ENCODE results near the gene ABHD8.

ABHD8 gene

GRCh38 chr19:17333611-17334413 lies 30.6 kb upstream of the ABHD8 start:
- peak in 4 of 5 experiments; percentile 41 to 95 (median 64) for DNase-seq

- peak in 3 of 5 experiments; percentile 15 to 82 (median 24) for DNase-seq
These were observed 29.7 kb upstream of the ABHD8 start for GRCh38 chr19:17332677-17333581.

DNA sequence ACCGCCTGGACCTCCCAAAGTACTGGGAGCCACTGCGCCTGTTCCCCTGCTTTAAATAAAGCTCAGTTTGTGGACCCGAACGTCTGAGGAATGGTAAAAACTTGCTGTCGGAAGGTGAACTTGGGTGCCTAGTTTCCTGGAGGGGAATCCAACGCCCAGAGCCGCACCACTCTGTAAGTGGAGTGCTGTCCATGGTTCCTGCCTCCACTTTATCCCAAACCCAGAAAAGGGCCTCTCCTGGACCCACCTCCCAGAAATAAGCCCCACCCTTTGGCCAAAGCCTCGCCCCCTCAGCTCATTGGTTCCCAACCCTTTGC lies 29.1 kb upstream of the ABHD8 start:
- DNase-seq, result no peak

- DNase-seq, result no peak
These were observed 27.9 kb upstream of the ABHD8 start for GRCh38 chr19:17331045-17331558.

DNA sequence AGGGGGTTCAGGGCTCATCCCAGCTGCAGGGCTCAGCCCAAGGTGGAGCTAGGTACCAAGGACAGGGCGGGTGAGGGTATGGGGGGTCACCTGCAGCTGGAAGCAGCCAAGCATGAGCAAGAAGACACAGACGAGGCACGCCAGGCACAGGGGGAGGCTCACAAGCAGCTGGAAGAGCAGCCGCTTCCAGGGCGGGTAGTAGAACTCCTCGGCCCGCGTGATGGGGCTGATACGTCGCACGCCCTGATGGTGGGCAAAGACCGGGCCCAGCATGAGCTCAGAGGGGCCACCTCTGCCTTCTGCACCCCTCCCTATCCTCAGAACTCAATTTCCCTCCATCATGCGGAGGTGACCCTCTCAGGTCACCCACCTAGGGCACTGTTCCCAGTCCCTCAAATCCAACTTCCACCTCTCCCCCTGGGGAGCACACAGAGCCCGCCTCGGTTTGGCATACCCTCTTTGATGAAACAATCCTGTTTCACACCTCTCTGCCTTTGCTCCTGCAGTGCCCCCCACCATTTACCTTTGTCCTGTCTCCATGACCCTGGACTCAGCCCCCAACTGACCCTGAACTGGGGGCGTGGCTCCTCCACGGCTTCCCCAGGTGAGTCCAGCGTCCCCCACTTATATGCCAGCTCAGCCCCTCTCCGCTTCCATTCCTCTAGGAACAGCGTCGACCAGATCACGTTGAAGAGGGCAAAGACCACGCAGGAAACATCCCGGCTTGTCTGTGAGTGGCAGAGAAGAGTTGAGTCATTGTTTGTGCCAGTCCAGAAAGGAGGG lies 27.2 kb upstream of the ABHD8 start:
- no peak for DNase-seq

DNA sequence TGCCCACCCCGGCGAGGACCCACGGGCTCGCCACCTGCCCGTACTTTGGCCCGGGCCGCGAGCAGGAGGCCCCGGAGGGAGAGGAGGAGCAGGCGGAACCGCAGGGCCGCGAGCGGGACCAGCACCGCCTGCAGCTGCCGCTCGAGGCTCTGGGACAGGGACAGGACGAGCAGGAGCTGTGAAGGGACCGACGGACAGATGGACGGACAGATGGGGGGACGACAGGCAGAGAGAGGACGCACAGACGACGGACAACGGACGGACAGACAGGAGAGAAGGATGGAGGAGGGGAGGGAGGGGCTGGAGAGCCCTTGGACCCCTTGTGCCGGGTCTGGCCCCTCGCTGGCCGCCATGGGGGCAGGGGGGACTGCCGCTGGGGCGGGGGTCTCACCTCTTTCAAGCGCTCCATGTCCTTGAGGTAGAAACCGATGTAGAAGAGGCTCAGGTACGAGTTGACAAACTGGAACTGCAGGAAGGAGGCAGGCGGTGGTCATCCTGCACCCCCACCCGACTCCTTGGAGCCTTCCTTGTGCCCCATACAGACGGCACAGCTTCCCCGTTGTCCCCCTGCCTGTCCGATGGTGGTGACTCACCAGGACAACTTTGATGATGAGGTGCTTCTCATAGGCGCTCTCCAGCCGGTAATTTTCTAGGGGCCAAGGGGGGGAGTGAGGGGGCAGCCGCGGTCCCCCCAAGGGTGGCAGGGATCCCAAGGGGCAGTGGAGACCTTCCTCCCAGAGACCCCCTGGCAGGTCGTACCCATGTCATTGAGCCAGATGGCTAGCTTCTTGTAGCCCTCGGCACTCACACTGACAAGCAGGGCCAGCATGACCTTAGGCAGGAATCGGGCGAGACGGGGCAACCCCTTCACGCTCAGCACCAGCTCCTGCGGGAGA lies 26.4 kb upstream of the ABHD8 start:
- DNase-seq, result no peak

GRCh38 chr19:17328517-17329365 lies 25.5 kb upstream of the ABHD8 start:
- DNase-seq, result peak in 3 of 5 experiments; percentile 21 to 43 (median 40)

DNA sequence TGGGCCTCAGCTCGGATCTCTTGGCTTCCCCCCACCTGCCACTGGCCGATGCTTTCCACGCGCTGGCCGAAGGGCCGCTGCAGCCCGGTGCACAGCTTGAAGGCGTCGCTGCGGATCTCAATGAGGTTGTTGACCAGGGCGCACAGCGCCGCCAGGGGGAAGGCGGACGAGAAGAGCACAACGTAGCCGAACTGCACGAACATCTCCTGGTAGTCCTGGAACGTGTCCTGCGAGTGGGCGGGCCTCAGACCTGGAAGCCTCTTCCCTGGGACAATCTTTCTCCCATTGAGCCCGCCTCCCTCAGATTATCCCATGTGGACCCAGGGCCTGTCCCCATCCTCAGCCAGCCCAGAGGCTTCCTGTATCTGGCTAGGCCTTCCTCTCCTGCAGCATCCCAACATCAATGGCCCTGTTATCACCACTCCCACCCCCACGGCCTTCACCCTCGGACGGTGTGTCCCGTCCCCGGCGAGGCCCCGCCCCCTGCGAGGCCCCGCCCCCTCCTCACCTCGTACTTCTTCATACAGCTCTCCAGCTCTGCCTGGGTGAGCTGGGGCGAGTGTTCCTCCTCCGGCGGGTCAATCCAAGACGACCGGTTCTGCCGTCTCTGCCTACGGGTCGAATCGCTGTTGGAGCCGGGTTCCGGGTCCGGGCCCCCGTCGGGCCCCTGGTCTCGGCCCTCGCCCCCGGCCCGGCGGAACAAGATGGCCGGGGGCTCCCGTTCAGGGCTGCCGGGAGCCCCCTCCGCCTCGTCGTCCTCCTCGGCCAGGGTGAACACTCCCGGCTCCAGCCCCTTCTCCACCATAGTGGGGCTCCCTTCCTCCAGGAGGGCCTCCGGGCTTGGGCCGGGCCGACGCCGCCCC lies 24.7 kb upstream of the ABHD8 start:
- DNase-seq, result peak; percentile 36 to 64 (median 43)

GRCh38 chr19:17327068-17327653 lies 23.9 kb upstream of the ABHD8 start:
- DNase-seq, result no peak

DNA sequence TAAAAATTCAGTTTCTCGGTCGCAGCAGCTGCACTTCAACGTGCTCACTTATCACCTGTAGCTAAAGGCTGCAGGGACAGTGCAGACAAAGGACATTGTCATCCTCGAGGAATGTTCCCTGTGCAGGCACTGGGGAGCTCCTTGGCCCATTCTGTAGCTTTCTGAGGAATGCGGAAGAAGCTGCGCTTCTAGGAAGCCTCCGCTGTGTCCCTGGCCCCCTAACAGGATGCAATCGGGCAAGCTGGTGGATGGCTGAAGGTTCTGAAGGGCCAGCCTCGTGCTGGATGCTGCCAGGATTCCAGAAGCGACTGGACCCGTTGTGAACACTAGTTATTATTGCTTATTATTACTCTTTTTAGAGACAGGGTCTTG lies 23.4 kb upstream of the ABHD8 start:
- DNase-seq, result no peak

GRCh38 chr19:17325881-17326594 lies 22.8 kb upstream of the ABHD8 start:
- DNase-seq, result no peak

- no peak for DNase-seq
These were observed 21.9 kb upstream of the ABHD8 start for GRCh38 chr19:17325133-17325532.

GRCh38 chr19:17324357-17325114 lies 21.3 kb upstream of the ABHD8 start:
- DNase-seq, result no peak

GRCh38 chr19:17323964-17324332 lies 20.7 kb upstream of the ABHD8 start:
- DNase-seq, result no peak

DNA sequence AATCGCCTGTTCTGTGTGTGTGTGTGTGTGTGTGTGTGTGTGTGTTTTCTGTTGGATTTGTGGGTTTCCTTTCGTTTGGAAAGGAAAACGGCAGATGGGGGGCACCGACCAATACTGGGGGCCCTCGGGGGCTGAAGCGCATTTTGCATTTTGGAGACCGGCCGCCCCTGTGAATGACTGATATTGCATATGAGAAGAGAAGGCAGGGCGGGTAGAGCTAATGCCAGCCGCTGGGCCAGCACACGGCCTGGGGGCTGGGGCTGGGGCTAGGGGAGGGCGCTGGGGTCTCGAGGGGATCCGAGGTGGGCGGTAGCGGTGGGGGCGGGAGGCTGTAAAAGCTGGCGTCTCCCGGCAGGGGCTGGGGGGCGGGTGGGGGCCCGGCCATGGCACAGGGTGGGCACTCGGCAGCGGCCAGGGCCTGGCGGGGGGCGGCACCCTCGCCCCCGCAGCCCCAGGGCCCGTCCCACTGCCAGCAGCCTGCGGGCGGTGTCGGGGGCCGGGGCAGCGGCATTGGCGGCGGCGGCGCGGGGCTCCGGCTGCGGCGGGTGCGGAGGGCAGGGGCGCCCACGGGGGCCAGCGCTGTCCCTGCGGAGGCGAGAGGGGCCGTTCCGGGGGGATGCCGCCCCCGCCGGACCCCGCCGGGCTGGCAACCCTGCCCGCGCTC lies 20.2 kb upstream of the ABHD8 start:
- no peak for DNase-seq

GRCh38 chr19:17322854-17323253 lies 19.6 kb upstream of the ABHD8 start:
- DNase-seq, result no peak
